T-helper 2 cell treated with Interferon-gamma antibody and Interleukin-4, amounts not matched to agents 5 μg/mL and 100 μg/mL, for 36 hours (primary cell): ENCODE results near the gene SRPK3.
"Not testable (repeated sequence)": the region's sequence is repeated elsewhere in the genome, so short reads cannot be mapped to it uniquely, and the experiment has no call there.

ENCODE experiments used
- DNase-seq: peaks from one replicate; pipeline ENCODE4 v3.0.0; 2021; ENCODE audit warnings: low spot score
- H3K27ac Mint-ChIP-seq: one replicate; pipeline ENCODE4 v1.8.0; 2021; ENCODE audit warnings: mild to moderate bottlenecking, mixed read lengths
- H3K27me3 Mint-ChIP-seq: one replicate; pipeline ENCODE4 v1.8.0; 2021; ENCODE audit warnings: low read depth, mixed read lengths
- H3K36me3 Mint-ChIP-seq: one replicate; pipeline ENCODE4 v1.8.0; 2021; ENCODE audit warnings: low read depth, mixed read lengths
- H3K4me1 Mint-ChIP-seq: one replicate; pipeline ENCODE4 v1.8.0; 2021; ENCODE audit warnings: low read depth, mixed read lengths
- H3K4me3 Mint-ChIP-seq: one replicate; pipeline ENCODE4 v1.8.0; 2022; ENCODE audit warnings: mild to moderate bottlenecking, moderate library complexity, mixed read lengths
- H3K9me3 Mint-ChIP-seq: one replicate; pipeline ENCODE4 v1.8.0; 2021; ENCODE audit warnings: mixed read lengths

Gene SRPK3

GRCh38 chrX:153741446-153741845 lies 39.4 kb upstream of the SRPK3 start:
- Mint-ChIP-seq H3K27ac (peak overlapping the region; percentile 55), H3K27me3 (no peaks in the 10 kb centered on the region), H3K4me1 (peaks cover 12% of the 10 kb centered on the region), H3K4me3 (peak overlapping the region; percentile 77), H3K9me3 (no peaks in the 10 kb centered on the region), H3K36me3 (peaks cover 2% of the 10 kb centered on the region)
- no peak for DNase-seq

GRCh38 chrX:153742111-153742510 lies 38.7 kb upstream of the SRPK3 start:
- not testable (repeated sequence) for H3K4me3 Mint-ChIP-seq, H3K27ac Mint-ChIP-seq, DNase-seq, H3K9me3 Mint-ChIP-seq, H3K27me3 Mint-ChIP-seq, H3K36me3 Mint-ChIP-seq
- H3K4me1 Mint-ChIP-seq = peaks cover 12% of the 10 kb centered on the region

GRCh38 chrX:153742796-153743467 lies 37.9 kb upstream of the SRPK3 start:
- not testable (repeated sequence) for H3K27me3 Mint-ChIP-seq, H3K4me3 Mint-ChIP-seq, H3K9me3 Mint-ChIP-seq, DNase-seq, H3K27ac Mint-ChIP-seq, H3K36me3 Mint-ChIP-seq
- peaks cover 12% of the 10 kb centered on the region for H3K4me1 Mint-ChIP-seq

GRCh38 chrX:153743468-153744209 lies 37.2 kb upstream of the SRPK3 start:
- H3K9me3 Mint-ChIP-seq, H3K36me3 Mint-ChIP-seq, H3K4me3 Mint-ChIP-seq, H3K27me3 Mint-ChIP-seq, H3K27ac Mint-ChIP-seq, DNase-seq: not testable (repeated sequence)
- H3K4me1 Mint-ChIP-seq = peaks cover 12% of the 10 kb centered on the region

- DNase-seq = no peak
- no peaks in the 10 kb centered on the region for H3K9me3 Mint-ChIP-seq
- H3K4me1 Mint-ChIP-seq = peaks cover 10% of the 10 kb centered on the region
- H3K36me3 Mint-ChIP-seq = peaks cover 2% of the 10 kb centered on the region
- H3K27me3 Mint-ChIP-seq = peaks cover 3% of the 10 kb centered on the region
- H3K27ac Mint-ChIP-seq = no peak overlapping the region
- H3K4me3 Mint-ChIP-seq = no peak overlapping the region
Measured at GRCh38 chrX:153744210-153745066, 36.4 kb upstream of the SRPK3 start.

- not testable (repeated sequence) for H3K27ac Mint-ChIP-seq, H3K27me3 Mint-ChIP-seq, H3K9me3 Mint-ChIP-seq, H3K36me3 Mint-ChIP-seq, H3K4me1 Mint-ChIP-seq, DNase-seq, H3K4me3 Mint-ChIP-seq
Measured at GRCh38 chrX:153745067-153745433, 35.8 kb upstream of the SRPK3 start.

GRCh38 chrX:153746359-153746758 lies 34.5 kb upstream of the SRPK3 start:
- DNase-seq = no peak
- H3K36me3 Mint-ChIP-seq = no peaks in the 10 kb centered on the region

GRCh38 chrX:153746991-153747390 lies 33.9 kb upstream of the SRPK3 start:
- H3K9me3 Mint-ChIP-seq, H3K4me1 Mint-ChIP-seq, H3K4me3 Mint-ChIP-seq, H3K27ac Mint-ChIP-seq, H3K36me3 Mint-ChIP-seq, DNase-seq: not testable (repeated sequence)
- peaks cover 12% of the 10 kb centered on the region for H3K27me3 Mint-ChIP-seq

More at GRCh38 chrX:153746359-153746758, 34.5 kb upstream of the SRPK3 start:
- peaks cover 12% of the 10 kb centered on the region for H3K27me3 Mint-ChIP-seq
- no peak overlapping the region for H3K27ac Mint-ChIP-seq
- no peaks in the 10 kb centered on the region for H3K9me3 Mint-ChIP-seq
- peaks cover under 1% of the 10 kb centered on the region for H3K4me1 Mint-ChIP-seq
- no peak overlapping the region for H3K4me3 Mint-ChIP-seq

GRCh38 chrX:153749017-153749416 lies 31.8 kb upstream of the SRPK3 start:
- DNase-seq, H3K4me1 Mint-ChIP-seq, H3K9me3 Mint-ChIP-seq, H3K27ac Mint-ChIP-seq, H3K36me3 Mint-ChIP-seq, H3K4me3 Mint-ChIP-seq: not testable (repeated sequence)
- peaks cover 12% of the 10 kb centered on the region for H3K27me3 Mint-ChIP-seq

- DNase-seq = no peak
- Mint-ChIP-seq H3K9me3 (no peaks in the 10 kb centered on the region), H3K27ac (no peak overlapping the region), H3K36me3 (no peaks in the 10 kb centered on the region), H3K4me1 (peaks cover 4% of the 10 kb centered on the region), H3K4me3 (no peak overlapping the region), H3K27me3 (peaks cover 12% of the 10 kb centered on the region)
Measured at GRCh38 chrX:153750127-153750774, 30.6 kb upstream of the SRPK3 start.

GRCh38 chrX:153755136-153755535 lies 25.7 kb upstream of the SRPK3 start:
- Mint-ChIP-seq H3K4me3 (no peak overlapping the region), H3K27ac (no peak overlapping the region), H3K9me3 (no peaks in the 10 kb centered on the region), H3K4me1 (peaks cover 4% of the 10 kb centered on the region), H3K36me3 (no peaks in the 10 kb centered on the region), H3K27me3 (peaks cover 10% of the 10 kb centered on the region)
- no peak for DNase-seq

- H3K4me1 Mint-ChIP-seq = peaks cover 5% of the 10 kb centered on the region
- H3K27me3 Mint-ChIP-seq = peaks cover 5% of the 10 kb centered on the region
- no peaks in the 10 kb centered on the region for H3K36me3 Mint-ChIP-seq
- H3K27ac Mint-ChIP-seq = no peak overlapping the region
- DNase-seq = no peak
- no peak overlapping the region for H3K4me3 Mint-ChIP-seq
- H3K9me3 Mint-ChIP-seq = no peaks in the 10 kb centered on the region
Measured at GRCh38 chrX:153761863-153762262, 19.0 kb upstream of the SRPK3 start.

GRCh38 chrX:153762626-153763173 lies 18.1 kb upstream of the SRPK3 start:
- Mint-ChIP-seq H3K36me3 (no peaks in the 10 kb centered on the region), H3K4me1 (peaks cover 5% of the 10 kb centered on the region), H3K9me3 (no peaks in the 10 kb centered on the region), H3K27me3 (peaks cover under 1% of the 10 kb centered on the region), H3K27ac (no peak overlapping the region), H3K4me3 (no peak overlapping the region)
- no peak for DNase-seq
